OCI-LY3 (cell line): Measurements from ENCODE around the gene NUDC.

Source experiments
- H2AFZ ChIP-seq: fragments of 200-600, 300-600 bp; shearing (Covaris generic); 2 replicates; pipeline ENCODE4 v1.6.0; 2014; ENCODE audit warnings: antibody characterized with exemption, low read depth, low read length
- H3K27ac ChIP-seq: fragments of 200-600, 300-600 bp; sonication (generic); 2 replicates; pipeline ENCODE4 v1.5.1; 2014; ENCODE audit warnings: mild to moderate bottlenecking, low read length, moderate library complexity, mixed read lengths
- H3K27me3 ChIP-seq: fragments of 200-600, 300-600 bp; sonication (generic); 2 replicates; pipeline ENCODE4 v1.6.1; 2014; ENCODE audit warnings: low read depth, low read length, mixed read lengths
- H3K36me3 ChIP-seq: fragments of 200-600, 300-600 bp; sonication (generic); replicated peaks from 2 replicates; pipeline ENCODE3; 2014; ENCODE audit warnings: low read depth, low read length, mixed read lengths
- H3K4me1 ChIP-seq: fragments of 300-600, 200-600 bp; sonication (generic); 2 replicates; pipeline ENCODE4 v1.6.1; 2014; ENCODE audit warnings: low read length, mixed read lengths
- H3K4me2 ChIP-seq: fragments of 200-600, 300-600 bp; sonication (generic); 2 replicates; pipeline ENCODE4 v1.6.1; 2014; ENCODE audit warnings: low read length, mixed read lengths
- H3K4me3 ChIP-seq: fragments of 300-600, 200-600 bp; sonication (generic); 2 replicates; pipeline ENCODE4 v1.5.1; 2014; ENCODE audit warnings: antibody characterized with exemption, mild to moderate bottlenecking, low read length, moderate library complexity
- H3K79me2 ChIP-seq: fragments of 300-600, 200-600 bp; shearing (Covaris generic); 2 replicates; pipeline ENCODE4 v1.6.1; 2014; ENCODE audit warnings: mild to moderate bottlenecking, low read length, mixed read lengths
- H3K9ac ChIP-seq: fragments of 300-600, 200-600 bp; shearing (Covaris generic); 2 replicates; pipeline ENCODE4 v1.6.0; 2014; ENCODE audit warnings: mild to moderate bottlenecking, low read length, moderate library complexity
- H3K9me3 ChIP-seq: fragments of 200-600, 300-600 bp; shearing (Covaris generic); 2 replicates; pipeline ENCODE4 v1.6.1; 2014; ENCODE audit warnings: low read length, mixed read lengths; ENCODE audit not compliant: insufficient read depth
- H4K20me1 ChIP-seq: fragments of 200-600, 300-600 bp; sonication (generic); 2 replicates; pipeline ENCODE4 v1.6.1; 2016; ENCODE audit warnings: low read length, mixed read lengths; ENCODE audit not compliant: insufficient read depth
- CTCF ChIP-seq: fragments of 200-600, 300-600 bp; sonication (generic); IDR thresholded peaks from 2 replicates; pipeline ENCODE4 v1.5.1; 2014; ENCODE audit warnings: antibody characterized with exemption, low read length, low read depth
- EZH2phosphoT487 ChIP-seq: fragments of 200-600 bp; shearing (Covaris generic); IDR thresholded peaks from 2 replicates; pipeline ENCODE4 v1.6.1; 2018; ENCODE audit warnings: antibody characterized with exemption, mixed run types, low read depth

The NUDC gene

GRCh38 chr1:26938659-26939025 is 17.1 kb downstream of the NUDC start:
- H3K79me2 ChIP-seq = peaks cover 31% of the 10 kb centered on the region
- H2AFZ ChIP-seq = no peak overlapping the region
- H3K4me3 ChIP-seq = no peak overlapping the region
- H3K9ac ChIP-seq = no peak overlapping the region
- H3K4me1 ChIP-seq = no peaks in the 10 kb centered on the region
- no peaks in the 10 kb centered on the region for H4K20me1 ChIP-seq
- H3K4me2 ChIP-seq = no peak overlapping the region
- H3K9me3 ChIP-seq = no peaks in the 10 kb centered on the region
- H3K36me3 ChIP-seq = peaks cover 8% of the 10 kb centered on the region
- H3K27ac ChIP-seq = no peak overlapping the region
- TF ChIP-seq CTCF (no peak), EZH2phosphoT487 (no peak)
- H3K27me3 ChIP-seq = no peaks in the 10 kb centered on the region

GRCh38 chr1:26941311-26941710 is 19.8 kb downstream of the NUDC start:
- H3K4me2 ChIP-seq = no peak overlapping the region
- no peak for TF ChIP-seq EZH2phosphoT487
- TF ChIP-seq CTCF = no peak
- no peak overlapping the region for H3K9ac ChIP-seq
- H3K36me3 ChIP-seq = peaks cover 5% of the 10 kb centered on the region
- no peak overlapping the region for H3K27ac ChIP-seq
- H3K4me3 ChIP-seq = no peak overlapping the region
- H3K27me3 ChIP-seq = no peaks in the 10 kb centered on the region
- no peaks in the 10 kb centered on the region for H3K4me1 ChIP-seq
- peaks cover 18% of the 10 kb centered on the region for H3K79me2 ChIP-seq
- no peaks in the 10 kb centered on the region for H3K9me3 ChIP-seq
- H2AFZ ChIP-seq = no peak overlapping the region
- no peaks in the 10 kb centered on the region for H4K20me1 ChIP-seq

DNA sequence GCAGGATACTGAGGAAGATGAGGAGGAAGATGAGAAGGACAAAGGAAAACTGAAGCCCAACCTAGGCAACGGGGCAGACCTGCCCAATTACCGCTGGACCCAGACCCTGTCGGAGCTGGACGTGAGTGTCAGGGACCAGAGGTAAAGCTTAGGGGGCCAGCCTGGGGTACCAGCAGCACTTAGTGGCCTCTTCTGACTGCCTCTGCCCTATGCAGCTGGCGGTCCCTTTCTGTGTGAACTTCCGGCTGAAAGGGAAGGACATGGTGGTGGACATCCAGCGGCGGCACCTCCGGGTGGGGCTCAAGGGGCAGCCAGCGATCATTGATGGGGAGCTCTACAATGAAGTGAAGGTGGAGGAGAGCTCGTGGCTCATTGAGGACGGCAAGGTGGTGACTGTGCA is 21.1 kb downstream of the NUDC start:
- Histone ChIP-seq H3K36me3 (peaks cover 5% of the 10 kb centered on the region), H4K20me1 (no peaks in the 10 kb centered on the region), H3K4me2 (no peak overlapping the region)

DNA sequence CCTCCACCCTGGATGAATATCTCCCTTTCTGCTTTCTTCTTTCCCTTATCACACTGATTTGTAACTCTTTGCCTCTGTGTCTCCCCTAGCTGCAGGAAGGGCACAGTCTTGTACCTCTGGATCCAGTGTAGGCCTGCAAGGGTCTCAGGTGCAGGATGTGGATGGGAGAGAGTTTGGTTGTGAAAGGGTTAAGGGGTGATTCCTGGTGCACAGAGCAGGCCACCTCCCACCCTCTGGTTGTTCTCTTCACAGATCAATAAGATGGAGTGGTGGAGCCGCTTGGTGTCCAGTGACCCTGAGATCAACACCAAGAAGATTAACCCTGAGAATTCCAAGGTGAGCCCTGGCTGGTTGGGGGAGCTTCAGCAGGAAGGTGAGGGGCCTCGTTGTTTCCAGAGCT is 23.6 kb downstream of the NUDC start:
- Histone ChIP-seq H3K9ac (no peak overlapping the region), H3K79me2 (no peaks in the 10 kb centered on the region), H2AFZ (no peak overlapping the region), H3K4me2 (no peak overlapping the region), H4K20me1 (no peaks in the 10 kb centered on the region), H3K4me1 (no peaks in the 10 kb centered on the region), H3K36me3 (peaks cover 5% of the 10 kb centered on the region), H3K9me3 (no peaks in the 10 kb centered on the region), H3K27ac (no peak overlapping the region), H3K27me3 (no peaks in the 10 kb centered on the region), H3K4me3 (no peak overlapping the region)
- TF ChIP-seq CTCF = no peak
- no peak for TF ChIP-seq EZH2phosphoT487

More for the DNA sequence above, 21.1 kb downstream of the NUDC start:
- Histone ChIP-seq H3K4me3 (no peak overlapping the region), H3K9ac (no peak overlapping the region), H3K27ac (no peak overlapping the region), H3K4me1 (no peaks in the 10 kb centered on the region), H3K79me2 (peaks cover 16% of the 10 kb centered on the region), H3K27me3 (no peaks in the 10 kb centered on the region), H3K9me3 (no peaks in the 10 kb centered on the region), H2AFZ (no peak overlapping the region)
- TF ChIP-seq CTCF (no peak), EZH2phosphoT487 (no peak)
